Skin of body (tissue), 2 donors: ENCODE data around the gene GPR151. TPM values are rescaled to one million over a fixed set of nuclear protein-coding genes. Genes with fewer than 3 reads are reported as not detected.
"Not testable (repeated sequence)": the region's sequence is repeated elsewhere in the genome, so short reads cannot be mapped to it uniquely, and the experiment has no call there.

Experiments used
- DNase-seq: peaks from one replicate; lab custom pipeline; 2025; lab: John Stamatoyannopoulos, UW
- total RNA-seq: library from RNA; depleted of rRNA; stranded (reverse); fragments of >200 nt; gene quantifications from one replicate; pipeline ENCODE4 v1.2.3, GENCODE V29; 2014

The GPR151 gene
- total RNA-seq = not detected

DNA sequence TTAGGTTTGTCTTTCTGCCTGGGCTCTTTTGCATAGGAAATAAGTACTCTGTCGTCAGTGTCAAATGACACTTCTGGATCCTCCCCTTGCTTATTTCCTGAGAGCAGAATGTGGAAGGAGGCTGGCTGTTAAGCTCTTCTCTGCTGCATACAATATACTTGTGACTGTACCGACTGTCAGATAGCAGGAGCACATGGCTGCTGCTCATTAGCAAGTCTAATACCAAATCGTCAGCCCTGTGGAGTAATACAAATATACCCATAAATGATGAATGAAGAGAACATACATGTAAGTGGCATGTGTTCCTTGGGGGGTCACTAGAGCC is at the start of gene GPR151:
TSS of gene GPR151 (minus strand) at position 40 of the 325 bp plus-strand sequence. CDS start 77 bp downstream, outside the sequence.
- DNase-seq = no peak

DNA sequence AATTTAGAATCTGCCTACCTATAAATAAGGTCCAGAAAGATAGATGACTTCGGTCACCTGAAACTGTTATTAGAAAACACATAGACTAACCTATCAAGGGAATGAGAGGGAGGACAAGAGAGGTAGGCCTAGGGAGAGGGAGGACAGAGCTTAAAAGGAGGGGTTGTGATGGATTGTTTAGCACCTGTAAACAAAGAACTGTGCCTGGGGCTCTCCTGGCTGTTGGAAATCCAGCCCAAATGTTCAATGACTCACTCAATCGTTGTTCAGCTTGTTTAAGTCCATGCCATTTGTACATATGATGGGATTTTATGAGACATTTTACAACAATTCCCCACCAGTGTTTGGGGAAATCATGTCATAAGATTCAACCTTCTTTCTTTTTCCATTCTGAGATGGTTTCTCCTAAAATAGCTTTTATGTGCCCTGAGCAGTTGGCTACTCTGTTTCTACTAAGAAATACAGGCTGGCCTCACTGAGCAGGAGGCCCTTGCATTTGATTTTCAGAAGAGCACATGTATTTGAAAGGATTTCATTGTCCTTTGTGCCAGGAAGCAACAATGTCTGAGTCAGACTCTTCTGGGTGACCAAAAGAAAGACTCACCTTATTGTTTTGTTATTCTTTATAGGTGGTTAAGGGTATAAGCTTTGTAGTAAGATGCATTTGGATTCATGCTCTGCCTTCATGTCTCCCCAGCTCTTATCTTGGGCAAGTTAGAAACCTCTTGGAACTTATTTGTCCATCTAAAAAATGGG is 48.2 kb upstream of the GPR151 start:
- DNase-seq = no peak

DNA sequence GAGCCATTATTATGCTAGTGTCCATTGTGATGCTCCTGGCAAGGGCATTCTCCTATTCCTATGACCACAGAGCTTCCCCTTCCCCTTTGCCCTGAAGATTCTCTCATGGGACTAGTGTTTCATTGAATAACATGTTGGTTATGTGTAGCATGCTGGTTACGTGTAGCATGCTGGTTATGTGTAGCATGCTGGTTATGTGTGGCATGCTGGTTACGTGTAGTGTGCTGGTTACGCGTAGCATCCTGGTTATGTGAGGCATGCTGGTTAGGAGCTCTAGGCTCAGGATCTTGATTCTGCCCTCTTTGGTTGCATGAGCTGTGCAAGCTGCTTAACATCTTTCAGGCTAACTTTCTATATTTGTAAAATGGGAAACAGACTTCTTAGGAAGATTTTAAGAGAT is 46.5 kb upstream of the GPR151 start:
- DNase-seq = no peak

DNA sequence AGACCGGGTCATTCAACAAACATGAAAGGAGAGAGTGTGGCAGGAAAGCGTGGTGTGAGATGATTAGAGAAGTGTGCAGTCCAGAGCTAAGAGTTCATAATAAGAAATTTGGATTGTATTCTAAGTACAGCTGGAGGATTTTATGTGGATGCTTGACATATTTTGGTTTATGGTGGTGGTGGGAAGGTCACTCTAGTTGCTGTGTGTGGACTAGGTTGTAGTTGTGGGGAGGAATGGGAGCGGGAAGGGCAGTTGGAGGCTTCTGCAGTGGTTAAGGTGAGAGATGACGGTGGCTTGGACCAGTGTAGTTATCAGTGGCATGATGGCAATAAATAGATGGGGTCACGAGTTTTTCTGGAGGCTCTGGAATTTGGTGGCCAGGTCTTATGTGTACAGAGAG is 45.7 kb upstream of the GPR151 start:
- no peak for DNase-seq

DNA sequence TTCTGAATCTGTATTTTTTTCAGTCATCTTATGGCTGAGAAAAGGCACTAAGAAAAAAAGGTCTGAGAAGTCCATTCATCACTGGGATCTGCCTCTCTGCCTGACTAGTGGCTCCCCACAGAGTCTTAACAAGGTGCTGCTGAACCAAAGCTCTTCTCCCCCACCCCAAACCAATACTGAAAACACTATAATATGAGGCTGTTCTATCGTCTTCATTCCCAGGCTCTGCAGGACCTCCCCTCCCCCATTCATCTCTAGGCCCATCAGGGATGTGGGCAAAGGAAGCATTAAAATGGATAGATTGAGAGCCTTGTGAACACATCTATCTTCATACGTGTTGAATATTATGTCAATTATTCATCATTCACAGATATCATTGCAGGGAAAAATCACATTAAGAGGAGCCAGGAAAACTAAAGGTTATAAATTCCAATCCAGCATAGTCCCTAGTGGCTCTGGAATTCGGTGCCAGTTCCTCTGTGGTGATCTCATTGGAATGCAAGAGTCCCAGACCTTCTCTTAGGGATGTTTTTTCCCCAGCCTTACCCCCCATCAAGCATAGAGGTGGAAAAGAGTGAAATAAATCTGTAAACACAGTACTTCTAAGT is 44.3 kb upstream of the GPR151 start:
- no peak for DNase-seq

DNA sequence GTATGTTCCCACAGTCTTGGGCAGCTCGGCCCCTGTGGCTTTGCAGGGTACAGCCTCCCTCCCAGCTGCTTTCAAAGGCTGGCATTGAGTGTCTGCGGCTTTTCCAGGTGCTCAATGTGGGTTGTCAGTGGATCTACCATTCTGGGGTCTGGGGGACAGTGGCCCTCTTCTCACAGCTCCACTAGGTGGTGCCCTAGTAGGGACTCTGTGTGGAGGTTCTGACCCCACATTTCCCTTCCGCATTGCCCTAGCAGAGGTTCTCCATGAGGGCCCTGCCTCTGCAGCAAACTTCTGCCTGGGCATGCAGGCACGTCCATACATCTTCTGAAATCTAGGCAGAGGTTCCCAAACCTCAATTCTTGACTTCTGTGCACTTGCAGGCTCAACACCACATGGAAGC is 40.9 kb upstream of the GPR151 start:
- DNase-seq = not testable (repeated sequence)

DNA sequence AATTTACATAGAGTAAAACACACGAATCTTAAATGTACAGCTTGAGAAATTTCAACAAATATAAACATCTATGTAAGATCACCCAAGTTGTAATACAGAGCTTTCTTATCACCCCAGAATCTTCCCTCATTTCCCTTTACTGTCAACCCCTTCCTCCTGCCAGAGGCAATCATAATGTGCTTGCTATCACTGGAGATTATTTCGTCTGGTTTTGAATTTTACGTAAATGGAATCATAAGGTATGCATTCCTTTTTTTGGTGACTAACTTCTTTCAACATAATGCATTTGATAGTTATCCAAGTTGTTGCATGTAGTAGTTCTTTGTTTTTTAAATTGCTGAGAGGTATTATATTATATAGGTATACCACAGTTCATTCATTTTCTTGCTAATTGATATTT is 37.5 kb upstream of the GPR151 start:
- DNase-seq = no peak

DNA sequence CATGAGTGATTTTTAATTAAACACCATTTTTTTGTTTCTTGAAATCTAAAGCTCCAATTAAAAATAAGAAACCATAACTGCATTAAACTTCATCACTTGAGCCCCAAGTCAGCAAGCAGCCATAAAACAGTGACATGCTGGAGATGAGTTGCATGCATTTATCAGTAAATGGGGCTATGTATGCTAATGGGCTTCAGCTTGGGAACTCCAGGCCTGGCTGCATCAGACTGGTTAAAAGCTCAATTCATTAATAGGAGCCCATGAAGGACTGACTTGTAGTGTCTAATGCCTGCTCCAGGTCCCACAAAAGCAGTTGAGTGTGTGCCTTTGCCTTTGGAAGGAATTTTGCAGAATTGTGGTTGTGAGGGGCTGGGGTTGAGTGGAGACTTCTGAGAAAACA is 33.6 kb upstream of the GPR151 start:
- no peak for DNase-seq

DNA sequence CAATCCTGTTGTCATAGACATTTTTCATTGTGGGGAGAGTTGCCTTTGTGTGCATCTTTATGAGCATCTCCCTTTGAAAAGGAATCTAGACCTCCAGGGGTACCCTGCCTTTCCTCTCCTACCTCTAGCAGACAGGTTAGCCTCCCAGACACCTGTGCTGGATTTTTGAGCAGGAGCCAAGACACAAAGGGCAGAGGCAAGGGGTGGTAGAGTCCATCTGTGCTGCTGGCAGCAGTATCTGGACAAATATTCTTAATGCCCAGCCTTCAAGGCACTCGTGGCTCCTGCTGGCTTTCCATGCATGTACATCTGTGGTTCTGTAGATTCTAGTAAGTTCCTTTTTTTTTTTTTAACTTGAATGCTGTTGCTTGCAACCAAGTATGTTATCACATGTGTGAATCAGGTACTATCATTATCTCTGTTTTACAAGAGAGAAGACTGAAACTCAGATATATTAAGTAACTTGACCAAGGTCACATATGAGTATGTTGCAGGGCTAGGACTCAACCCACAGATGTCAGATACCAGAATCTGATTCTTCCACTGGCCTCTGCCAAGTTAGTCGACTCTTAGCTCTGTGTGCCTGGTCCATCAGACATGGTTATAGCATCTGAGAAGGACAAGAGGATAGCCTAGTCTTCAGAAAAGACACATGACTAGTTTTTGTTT is 32.9 kb upstream of the GPR151 start:
- no peak for DNase-seq

DNA sequence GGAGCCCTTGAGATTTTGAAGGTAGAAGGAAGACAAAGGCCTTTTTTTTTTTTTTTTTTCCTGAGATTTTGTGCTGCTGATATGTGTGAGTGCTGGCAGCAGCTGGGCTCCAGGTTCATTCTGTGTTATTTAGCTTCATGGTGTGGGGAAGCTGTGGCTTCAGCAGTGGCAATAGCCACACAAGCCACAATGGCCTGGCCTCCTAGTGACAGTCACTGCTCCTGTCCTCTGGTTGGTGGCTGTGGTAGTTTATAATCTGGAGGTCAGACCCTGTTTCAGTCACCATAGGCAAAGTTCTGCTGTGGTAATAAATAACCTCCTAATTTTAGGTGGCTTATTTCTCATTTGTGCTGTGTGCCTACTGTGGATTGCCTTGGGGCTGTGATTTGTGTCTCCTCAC is 28.2 kb upstream of the GPR151 start:
- DNase-seq = no peak

DNA sequence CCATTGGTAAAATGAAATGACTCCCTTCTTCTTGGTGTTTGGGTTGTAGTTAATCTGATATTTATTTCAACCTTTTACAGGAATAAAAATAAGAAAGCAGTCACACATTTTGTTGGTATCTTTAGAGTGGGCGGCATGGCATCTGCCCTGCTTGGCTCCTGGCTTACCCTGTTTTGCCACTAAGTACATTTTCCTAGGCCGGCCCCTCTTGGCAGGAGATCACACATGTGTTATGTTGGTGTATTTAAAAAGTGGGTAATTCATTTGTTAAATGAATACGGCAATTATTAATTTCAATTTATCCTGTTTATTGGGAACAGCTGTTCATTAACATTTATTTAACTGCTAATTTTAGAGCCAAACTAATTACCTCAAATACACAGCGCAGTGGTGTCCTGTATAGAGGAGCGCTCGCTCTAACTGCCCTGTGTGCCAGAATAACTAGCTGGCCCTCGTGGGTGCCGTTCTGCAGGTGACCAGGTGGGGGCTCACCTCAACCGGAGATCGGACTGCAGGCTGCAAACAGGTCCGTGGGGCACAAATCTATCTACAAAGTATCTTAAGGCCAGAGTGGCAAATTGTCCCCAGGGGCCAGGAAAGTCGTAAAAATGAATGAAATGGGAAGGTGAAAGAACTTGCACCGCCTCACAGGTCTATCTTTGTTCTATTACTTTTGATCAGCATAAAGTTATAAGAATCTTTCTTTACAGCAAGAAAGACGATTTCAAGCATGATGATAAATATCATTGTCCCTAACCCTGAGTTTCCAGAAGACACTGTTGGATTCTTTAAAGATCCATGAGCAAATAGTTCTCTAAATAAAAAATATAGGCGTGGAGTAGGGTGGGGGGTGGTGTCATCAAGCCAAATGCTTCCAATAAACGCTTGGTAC is 26.2 kb upstream of the GPR151 start:
- no peak for DNase-seq

DNA sequence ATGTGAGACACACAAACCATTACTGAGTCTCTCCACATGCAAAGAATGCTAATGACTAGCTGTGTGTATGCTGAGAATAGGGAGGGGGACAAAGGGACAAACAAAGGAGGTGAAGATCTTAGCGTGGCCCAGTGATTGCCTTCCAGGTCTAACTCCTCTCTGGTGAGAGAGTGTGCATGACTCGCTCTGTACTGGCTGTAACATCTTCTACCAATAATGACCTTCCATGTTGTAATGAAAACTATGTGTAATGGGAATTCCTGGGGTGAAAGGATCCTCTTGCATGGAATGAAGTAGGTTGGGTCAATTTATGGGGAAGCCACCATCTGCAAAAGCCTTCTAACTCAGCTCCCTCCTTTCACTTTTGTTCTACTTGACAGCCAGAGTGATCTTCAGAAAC is 24.4 kb upstream of the GPR151 start:
- DNase-seq = no peak

DNA sequence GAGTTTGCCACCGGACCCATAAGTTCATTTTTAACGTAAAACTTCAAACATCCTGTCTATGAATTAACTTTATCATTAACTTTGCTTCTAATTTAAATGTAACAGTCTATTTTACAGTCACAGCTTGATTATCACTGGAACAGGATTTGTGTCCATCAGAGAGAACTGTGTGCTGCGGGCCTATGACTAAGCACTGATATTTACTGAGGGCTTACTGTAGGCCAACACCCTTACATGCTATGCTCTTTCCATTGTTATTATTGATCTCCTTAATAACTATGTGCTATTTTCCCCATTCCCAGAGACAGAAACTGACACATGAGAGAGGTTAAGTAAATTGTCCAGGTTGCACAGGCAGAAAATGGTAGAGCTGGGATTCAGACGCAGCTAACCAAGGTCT is 24.0 kb upstream of the GPR151 start:
- DNase-seq = no peak

DNA sequence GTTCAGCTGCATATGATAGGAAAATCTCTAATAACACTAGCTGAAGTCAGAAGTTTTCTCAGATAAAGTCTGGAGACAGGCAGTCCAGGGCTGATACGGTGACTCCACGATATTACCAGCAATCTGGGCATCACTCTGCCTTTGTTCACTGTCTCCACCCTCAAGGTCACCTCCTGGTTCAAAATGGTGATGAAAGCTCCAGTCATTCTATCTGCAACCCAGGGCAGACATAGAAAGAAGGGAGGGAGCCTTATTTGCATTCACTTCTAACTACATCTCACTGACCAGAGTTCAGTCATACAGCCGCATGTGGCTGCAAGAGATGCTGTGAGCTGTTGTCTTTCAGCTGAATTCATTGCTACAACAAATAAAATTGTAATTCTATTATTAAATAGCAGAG is 22.4 kb upstream of the GPR151 start:
- DNase-seq = no peak

DNA sequence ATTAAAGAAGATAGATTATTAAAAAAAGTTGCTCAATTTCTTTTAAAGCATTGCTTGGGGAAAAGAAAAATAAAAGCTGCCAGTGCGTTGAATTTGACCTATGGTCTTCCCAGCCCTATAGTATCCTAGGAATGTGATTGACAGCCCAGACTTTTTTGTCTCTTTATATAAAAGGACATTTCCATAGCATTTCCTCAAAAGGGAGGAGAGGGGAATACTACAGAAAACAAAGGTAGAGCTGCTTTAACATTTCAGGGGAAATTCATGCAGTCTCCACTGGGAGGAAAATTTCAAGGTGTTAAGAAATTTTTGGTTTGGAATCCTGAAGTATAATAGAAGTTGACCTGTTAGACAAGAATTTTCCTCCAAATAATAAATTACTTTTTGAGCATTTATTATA is 17.9 kb upstream of the GPR151 start:
- no peak for DNase-seq

DNA sequence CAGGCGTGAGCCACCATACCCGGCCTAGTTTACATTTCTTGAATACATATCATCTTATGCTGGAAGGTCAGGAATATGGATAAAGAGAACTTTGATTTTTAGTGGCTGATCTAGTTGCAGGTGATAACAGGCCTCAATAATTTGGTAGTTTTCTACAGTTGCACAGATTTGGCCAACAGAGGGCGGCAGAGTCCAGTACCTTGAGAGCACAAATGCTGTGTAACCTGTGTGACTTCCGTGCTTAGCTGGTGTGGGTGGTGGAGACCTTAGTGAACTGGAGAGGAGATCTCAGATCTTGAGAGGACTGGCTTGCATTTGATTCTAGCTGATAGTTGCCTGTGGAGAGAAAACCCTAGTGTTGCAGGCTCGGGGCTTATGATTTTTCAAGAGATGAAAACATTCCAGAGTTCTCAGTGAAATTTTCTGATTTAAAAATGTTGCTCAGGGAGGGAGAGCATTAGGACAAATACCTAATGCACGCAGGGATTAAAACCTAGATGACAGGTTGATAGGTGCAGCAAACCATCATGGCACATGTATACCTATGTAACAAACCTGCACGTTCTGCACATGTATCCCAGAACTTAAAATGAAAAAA is 17.4 kb upstream of the GPR151 start:
- no peak for DNase-seq

DNA sequence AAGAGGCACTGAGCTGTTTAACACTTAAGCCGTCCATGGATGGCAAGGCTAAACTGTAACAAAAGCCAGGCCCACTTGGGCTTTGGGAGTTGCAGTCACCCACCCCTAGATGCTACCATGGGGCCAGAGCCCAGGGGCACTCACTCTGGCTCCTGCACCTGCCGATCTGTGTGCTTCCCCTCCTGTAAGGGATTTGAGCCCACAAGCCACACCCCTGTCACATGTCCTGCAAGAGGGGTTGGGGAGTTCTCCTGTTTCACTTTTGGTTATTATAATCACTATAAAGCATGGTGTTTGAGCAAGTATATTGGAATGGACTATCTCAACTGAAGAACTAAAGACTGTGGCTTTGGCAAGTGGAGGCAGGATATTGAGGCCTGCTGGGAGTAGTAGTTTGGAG is 14.0 kb upstream of the GPR151 start:
- no peak for DNase-seq

DNA sequence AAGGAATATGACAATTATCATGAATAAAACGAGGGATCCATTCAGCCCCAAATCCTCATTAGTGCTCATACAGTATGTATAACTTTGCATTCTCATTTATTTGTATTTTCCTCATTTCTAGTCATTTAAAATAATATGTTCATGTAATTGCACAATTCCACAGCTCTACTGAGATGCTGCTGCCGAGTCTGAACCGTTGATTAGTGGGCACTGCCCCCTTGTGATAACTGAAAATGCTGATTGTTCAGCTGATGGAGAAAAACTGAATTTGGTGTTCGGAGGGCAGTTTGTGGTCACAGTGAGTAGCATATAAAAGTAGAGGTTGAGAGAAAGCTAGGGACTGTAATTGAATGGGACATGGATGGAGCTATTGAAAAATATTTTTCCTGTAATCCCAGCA is 12.2 kb upstream of the GPR151 start:
- no peak for DNase-seq

DNA sequence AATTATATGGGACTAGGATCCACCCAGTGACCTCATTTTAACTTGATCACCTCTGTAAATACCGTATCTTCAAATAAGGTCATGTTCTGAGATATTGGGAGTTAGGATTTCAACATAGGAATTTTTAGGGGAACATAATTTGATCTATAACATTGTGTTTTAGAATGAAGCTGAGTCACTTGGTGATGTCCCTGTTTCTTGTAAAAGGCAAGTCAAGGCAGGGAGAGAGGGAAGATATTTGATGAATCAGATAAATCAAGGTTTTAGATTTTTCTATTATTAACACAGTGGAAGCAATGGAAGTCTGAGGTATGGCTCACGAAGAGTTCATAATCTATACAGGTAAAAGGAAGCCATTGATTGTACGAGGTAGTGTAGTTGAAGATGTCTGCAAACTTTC is 11.8 kb upstream of the GPR151 start:
- no peak for DNase-seq

DNA sequence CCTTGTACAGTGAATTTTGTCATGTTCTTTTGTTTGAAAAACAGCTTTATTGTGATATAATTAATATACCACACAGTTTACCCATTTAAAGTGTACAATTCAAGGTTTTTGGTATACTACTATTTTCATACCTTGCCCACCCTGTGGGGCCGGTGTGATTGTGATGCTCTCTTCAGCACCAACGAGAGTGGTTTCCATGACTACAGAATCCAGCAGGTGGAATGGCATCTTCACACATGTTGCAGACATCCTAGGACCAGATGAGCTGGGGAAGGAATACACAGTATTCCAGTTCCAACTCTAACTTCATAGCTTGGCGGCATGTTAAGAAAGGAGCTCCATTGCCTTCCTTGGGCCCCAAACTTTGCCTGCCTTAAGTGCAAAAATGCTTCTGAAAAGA is 7.7 kb upstream of the GPR151 start:
- DNase-seq = no peak

DNA sequence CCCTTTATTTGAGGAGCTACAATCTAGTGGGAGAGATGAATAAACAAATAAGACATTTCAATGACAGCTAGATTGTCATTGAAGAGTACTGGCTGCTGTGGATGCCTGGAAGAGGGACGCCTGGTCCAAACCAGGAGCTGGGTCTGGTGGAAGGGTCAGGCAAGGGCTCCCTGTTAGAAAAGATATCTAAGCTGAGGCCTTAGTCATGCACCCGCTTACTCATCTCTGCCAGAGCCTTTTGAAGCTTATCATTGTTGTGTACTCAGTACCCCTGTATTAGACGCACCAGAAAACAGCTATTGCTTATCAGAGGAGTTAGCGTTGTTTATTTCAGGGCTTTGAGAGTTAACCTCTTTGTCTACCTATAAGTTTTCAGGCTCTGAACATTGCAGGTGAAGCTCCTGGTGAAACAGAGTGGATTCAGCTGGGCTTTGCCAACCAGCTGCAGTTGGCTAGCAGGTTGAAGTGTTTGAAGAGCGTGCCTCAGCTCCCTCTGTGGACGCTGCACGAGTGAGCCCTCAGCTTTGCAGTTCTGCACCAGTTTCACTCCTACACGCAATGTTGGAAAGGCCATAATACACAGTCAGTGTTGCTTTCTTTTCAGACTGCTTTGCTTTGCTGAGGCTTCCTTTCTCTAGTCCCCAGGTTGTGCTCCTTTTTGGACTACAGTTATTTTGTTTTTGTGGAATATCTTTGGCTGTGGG is 5.6 kb upstream of the GPR151 start:
- no peak for DNase-seq
